Hepatocyte (in vitro differentiated cells): ENCODE measurements around the gene CHPT1. TPM values are rescaled to one million over a fixed set of nuclear protein-coding genes. Genes with fewer than 3 reads are reported as not detected.

Source experiments
- DNase-seq: peaks from one replicate; pipeline ENCODE4 v3.0.0-alpha.2; 2016; ENCODE audit warnings: low spot score
- H2AFZ ChIP-seq: fragments of 200-600 bp; sonication (generic); 2 replicates; pipeline ENCODE4 v1.6.0; 2016; ENCODE audit warnings: antibody characterized with exemption, mild to moderate bottlenecking
- H3K27ac ChIP-seq: fragments of 200-600 bp; sonication (generic); 2 replicates; pipeline ENCODE4 v1.5.1; 2016; ENCODE audit warnings: mild to moderate bottlenecking
- H3K27me3 ChIP-seq: fragments of 200-600 bp; sonication (generic); 2 replicates; pipeline ENCODE4 v1.6.1; 2016
- H3K36me3 ChIP-seq: fragments of 200-600 bp; sonication (generic); replicated peaks from 2 replicates; pipeline ENCODE4 v1.5.1; 2016; ENCODE audit warnings: low read depth; ENCODE audit not compliant: insufficient read depth
- H3K4me1 ChIP-seq: fragments of 200-600 bp; sonication (generic); 2 replicates; pipeline ENCODE4 v1.5.1; 2016; ENCODE audit warnings: mild to moderate bottlenecking, moderate library complexity; ENCODE audit not compliant: insufficient read depth
- H3K4me2 ChIP-seq: fragments of 200-600 bp; sonication (generic); 2 replicates; pipeline ENCODE4 v1.6.0; 2016
- H3K4me3 ChIP-seq: fragments of 200-600 bp; sonication (generic); 2 replicates; pipeline ENCODE4 v1.5.1; 2016; ENCODE audit warnings: mild to moderate bottlenecking
- H3K79me2 ChIP-seq: fragments of 200-600 bp; sonication (generic); 2 replicates; pipeline ENCODE4 v1.6.0; 2017; ENCODE audit warnings: mild to moderate bottlenecking
- H3K9me2 ChIP-seq: fragments of 200-600 bp; sonication (generic); replicated peaks from 2 replicates; pipeline ENCODE4 v1.6.0; 2017; ENCODE audit warnings: mild to moderate bottlenecking; ENCODE audit not compliant: insufficient read depth
- H3K9me3 ChIP-seq: fragments of 200-600 bp; sonication (generic); 2 replicates; pipeline ENCODE4 v1.5.1; 2016; ENCODE audit warnings: low read depth, mild to moderate bottlenecking
- H4K20me1 ChIP-seq: fragments of 200-600 bp; sonication (generic); 2 replicates; pipeline ENCODE4 v1.6.0; 2016; ENCODE audit warnings: mild to moderate bottlenecking; ENCODE audit not compliant: insufficient read depth, poor library complexity, severe bottlenecking
- EZH2 ChIP-seq: fragments of 200-600 bp; sonication (generic); IDR thresholded peaks from 2 replicates; pipeline ENCODE4 v1.6.1; 2016; ENCODE audit warnings: antibody characterized with exemption, mild to moderate bottlenecking, borderline replicate concordance
- EZH2phosphoT487 ChIP-seq: fragments of 200-600 bp; sonication (generic); IDR thresholded peaks from one replicate; pipeline ENCODE4 v1.6.1; 2018; ENCODE audit warnings: antibody characterized with exemption, mild to moderate bottlenecking, low read depth, moderate library complexity; ENCODE audit not compliant: unreplicated experiment, severe bottlenecking
- WGBS: methylation state at CpG from one replicate; pipeline ENCODE4 v1.1.6; 2016; ENCODE audit warnings: low lambda C conversion rate; ENCODE audit errors: missing lambda C conversion rate; 5-methylcytosine and 5-hydroxymethylcytosine counted together
- polyA plus RNA-seq: library from polyadenylated mRNA; unstranded; fragments of >200 nt; fragmentation: Nextera tagmentation; extraction: Ambion mirVana; gene quantifications from 2 replicates; pipeline ENCODE4 v1.2.1, GENCODE V29; 2016
- total RNA-seq: library from RNA; depleted of rRNA; stranded (reverse); fragments of >200 nt; gene quantifications from 2 replicates; pipeline ENCODE4 v1.2.3, GENCODE V29; 2014
- TF ChIP-seq, protein P1 (sequence below): fragments of 200-600 bp; sonication (generic); IDR thresholded peaks from 2 replicates; pipeline ENCODE4 v1.5.1; 2016; ENCODE audit warnings: antibody characterized with exemption, mild to moderate bottlenecking; ENCODE audit not compliant: poor library complexity

Gene CHPT1
- total and polyA plus RNA-seq, 2 experiments from 2014 or later = 92.3 to 127 TPM

DNA sequence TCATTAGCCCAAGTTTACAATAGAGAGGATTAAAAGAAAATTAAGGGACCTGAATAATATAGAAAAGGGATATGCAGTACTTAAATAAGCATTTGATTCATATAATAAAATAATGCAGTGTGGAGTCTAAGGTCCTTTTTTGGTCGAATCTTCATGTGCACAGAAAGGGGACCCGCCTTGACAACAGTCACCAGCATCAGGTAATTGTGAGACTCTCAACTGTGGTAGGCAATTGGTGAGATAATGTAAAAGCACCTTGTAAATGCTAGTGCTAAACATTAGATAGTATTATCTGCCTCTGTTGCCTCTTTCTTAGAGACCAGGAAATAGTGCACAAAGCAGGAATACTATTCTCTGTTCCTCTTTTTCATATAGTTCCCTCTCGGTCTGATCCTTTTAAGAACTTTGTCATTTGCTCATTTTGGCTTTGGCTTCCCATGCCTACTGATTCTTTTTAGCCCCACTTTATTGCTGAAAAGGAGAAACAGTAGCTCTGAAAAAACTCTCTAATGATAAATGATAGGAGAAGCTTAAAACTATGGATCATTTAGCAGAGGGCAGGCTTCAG is 17.5 kb downstream of the CHPT1 start:
- H3K4me2 ChIP-seq = peak overlapping the region; percentile 55
- no peaks in the 10 kb centered on the region for H3K9me2 ChIP-seq
- H3K36me3 ChIP-seq = no peaks in the 10 kb centered on the region
- no peak overlapping the region for H2AFZ ChIP-seq
- peaks cover 75% of the 10 kb centered on the region for H3K79me2 ChIP-seq
- H3K4me3 ChIP-seq = no peak overlapping the region
- no peaks in the 10 kb centered on the region for H3K9me3 ChIP-seq
- DNase-seq = no peak
- 82% methylated on average over 3 of the region's 3 CpGs for WGBS
- H3K4me1 ChIP-seq = peaks cover 17% of the 10 kb centered on the region
- no peak for TF ChIP-seq EZH2phosphoT487
- TF ChIP-seq EZH2 = no peak
- TF ChIP-seq, protein P1, sequence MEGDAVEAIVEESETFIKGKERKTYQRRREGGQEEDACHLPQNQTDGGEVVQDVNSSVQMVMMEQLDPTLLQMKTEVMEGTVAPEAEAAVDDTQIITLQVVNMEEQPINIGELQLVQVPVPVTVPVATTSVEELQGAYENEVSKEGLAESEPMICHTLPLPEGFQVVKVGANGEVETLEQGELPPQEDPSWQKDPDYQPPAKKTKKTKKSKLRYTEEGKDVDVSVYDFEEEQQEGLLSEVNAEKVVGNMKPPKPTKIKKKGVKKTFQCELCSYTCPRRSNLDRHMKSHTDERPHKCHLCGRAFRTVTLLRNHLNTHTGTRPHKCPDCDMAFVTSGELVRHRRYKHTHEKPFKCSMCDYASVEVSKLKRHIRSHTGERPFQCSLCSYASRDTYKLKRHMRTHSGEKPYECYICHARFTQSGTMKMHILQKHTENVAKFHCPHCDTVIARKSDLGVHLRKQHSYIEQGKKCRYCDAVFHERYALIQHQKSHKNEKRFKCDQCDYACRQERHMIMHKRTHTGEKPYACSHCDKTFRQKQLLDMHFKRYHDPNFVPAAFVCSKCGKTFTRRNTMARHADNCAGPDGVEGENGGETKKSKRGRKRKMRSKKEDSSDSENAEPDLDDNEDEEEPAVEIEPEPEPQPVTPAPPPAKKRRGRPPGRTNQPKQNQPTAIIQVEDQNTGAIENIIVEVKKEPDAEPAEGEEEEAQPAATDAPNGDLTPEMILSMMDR = no peak
- peaks cover 5% of the 10 kb centered on the region for H4K20me1 ChIP-seq
- H3K27me3 ChIP-seq = no peaks in the 10 kb centered on the region
- peak overlapping the region; percentile 9 for H3K27ac ChIP-seq

DNA sequence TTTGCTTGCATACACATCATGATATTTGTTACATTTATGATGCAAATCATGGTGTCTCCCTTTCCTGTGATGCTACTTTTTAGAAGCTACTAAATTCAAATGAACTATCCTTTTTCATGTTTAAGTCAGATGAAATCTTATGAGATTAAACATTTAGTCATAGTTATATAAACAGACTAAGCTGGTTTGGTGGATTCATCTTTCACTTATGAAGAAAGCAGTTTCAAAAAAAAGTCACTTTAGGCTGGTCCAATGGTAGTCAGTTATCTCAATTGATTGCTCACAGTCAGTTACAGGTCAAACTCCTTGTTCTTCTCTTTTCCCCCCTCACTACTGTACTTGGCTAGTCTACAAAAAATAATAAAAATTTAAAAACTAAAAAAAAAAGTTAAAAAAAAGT is 22.1 kb downstream of the CHPT1 start:
- TF ChIP-seq EZH2phosphoT487 (no peak), EZH2 (no peak)
- TF ChIP-seq, protein P1 = no peak
- Histone ChIP-seq H2AFZ (no peak overlapping the region), H4K20me1 (no peaks in the 10 kb centered on the region), H3K27me3 (no peaks in the 10 kb centered on the region), H3K36me3 (no peaks in the 10 kb centered on the region), H3K9me2 (no peaks in the 10 kb centered on the region), H3K4me3 (no peak overlapping the region), H3K9me3 (no peaks in the 10 kb centered on the region), H3K27ac (no peak overlapping the region), H3K4me2 (no peak overlapping the region), H3K79me2 (peaks cover 44% of the 10 kb centered on the region), H3K4me1 (no peaks in the 10 kb centered on the region)
- DNase-seq = no peak

DNA sequence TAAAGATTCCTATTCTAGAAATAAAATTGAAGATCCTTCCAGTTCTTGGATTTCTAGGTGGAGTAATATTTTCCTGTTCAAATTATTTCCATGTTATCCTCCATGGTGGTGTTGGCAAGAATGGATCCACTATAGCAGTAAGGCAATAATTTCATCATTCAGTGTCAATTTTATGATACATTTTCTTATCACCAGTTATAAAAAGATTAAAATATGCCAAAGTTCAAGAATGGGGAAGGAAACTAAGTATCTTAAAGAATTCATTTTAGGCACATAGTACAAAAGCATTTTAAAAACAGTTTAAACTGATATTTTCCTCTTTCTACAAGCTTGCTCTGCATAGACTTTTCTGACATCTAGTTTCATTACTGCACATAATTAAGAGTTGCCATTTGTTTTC is 22.7 kb downstream of the CHPT1 start:
- no peaks in the 10 kb centered on the region for H3K36me3 ChIP-seq
- no peaks in the 10 kb centered on the region for H3K9me2 ChIP-seq
- no peak overlapping the region for H2AFZ ChIP-seq
- no peaks in the 10 kb centered on the region for H4K20me1 ChIP-seq
- no peak overlapping the region for H3K4me2 ChIP-seq
- H3K79me2 ChIP-seq = peaks cover 38% of the 10 kb centered on the region
- TF ChIP-seq, protein P1 = no peak
- TF ChIP-seq EZH2phosphoT487 = no peak
- no peak for TF ChIP-seq EZH2
- no peaks in the 10 kb centered on the region for H3K4me1 ChIP-seq
- no peaks in the 10 kb centered on the region for H3K9me3 ChIP-seq
- H3K27ac ChIP-seq = no peak overlapping the region
- DNase-seq = no peak
- no peak overlapping the region for H3K4me3 ChIP-seq
- H3K27me3 ChIP-seq = no peaks in the 10 kb centered on the region

DNA sequence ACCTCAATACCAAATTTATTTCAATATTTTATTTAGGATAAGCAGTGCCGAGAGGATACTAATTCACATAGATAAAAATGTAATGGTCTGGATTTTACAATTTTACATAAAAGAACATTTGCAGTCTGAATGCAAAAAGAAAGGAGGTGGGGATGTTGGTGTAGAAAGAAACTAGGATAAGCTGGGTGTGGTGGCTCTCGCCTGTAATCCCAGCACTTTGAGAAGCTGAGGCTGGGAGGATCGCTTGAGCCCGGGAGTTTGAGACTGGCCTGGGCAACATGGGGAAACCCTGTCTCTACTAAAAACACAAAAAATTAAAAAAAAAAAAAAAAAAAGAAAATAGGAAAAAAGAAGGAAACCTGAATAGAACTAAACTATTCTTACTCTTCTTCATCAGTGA is 25.0 kb downstream of the CHPT1 start:
- DNase-seq = no peak
- Histone ChIP-seq H3K9me2 (no peaks in the 10 kb centered on the region), H3K36me3 (no peaks in the 10 kb centered on the region), H3K4me3 (no peak overlapping the region), H3K4me1 (no peaks in the 10 kb centered on the region), H3K79me2 (peaks cover 17% of the 10 kb centered on the region), H3K4me2 (no peak overlapping the region), H3K27ac (no peak overlapping the region), H2AFZ (no peak overlapping the region), H4K20me1 (no peaks in the 10 kb centered on the region), H3K27me3 (no peaks in the 10 kb centered on the region), H3K9me3 (no peaks in the 10 kb centered on the region)
- 97% methylated on average over 4 of the region's 4 CpGs for whole genome bisulfite sequencing
- TF ChIP-seq EZH2phosphoT487 (no peak), EZH2 (no peak)
- TF ChIP-seq, protein P1 = no peak
